ENCODE measurements around the gene SAA4.
"Not testable (repeated sequence)": the region's sequence is repeated elsewhere in the genome, so short reads cannot be mapped to it uniquely, and the experiment has no call there.

Gene SAA4

DNA sequence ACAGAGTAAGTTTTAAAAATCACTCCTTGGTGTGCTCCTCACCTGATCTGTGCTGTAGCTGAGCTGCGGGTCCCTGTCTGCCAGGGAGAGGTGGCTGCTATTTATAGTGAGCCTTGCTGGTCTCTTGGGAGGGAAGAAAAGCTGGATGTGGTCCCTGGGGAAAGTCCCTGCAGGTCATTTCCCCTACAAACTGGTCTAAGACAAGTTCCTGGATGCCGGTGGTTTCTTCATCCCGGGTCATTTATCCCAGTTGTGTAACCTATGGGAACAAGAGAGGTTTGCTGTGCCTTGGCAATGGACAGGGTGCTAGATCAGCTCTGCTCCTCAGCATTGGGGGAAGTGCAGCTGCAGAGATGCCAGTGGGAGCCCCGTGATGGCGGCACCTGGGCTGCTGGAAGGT is 12.0 kb upstream of the SAA4 start, which contains the start of gene SAA2:
Gene SAA2 (minus strand): TSS at position 108 of the 400 bp plus-strand sequence. CDS start 657 bp downstream, outside the sequence.
- Histone ChIP-seq H3K27me3 (ENCODE audit: insufficient read depth, low read length, poor library complexity) (peaks cover 8% of the 10 kb centered on the region), H3K79me2 (ENCODE audit: insufficient read depth, low read length) (no peaks in the 10 kb centered on the region), H3K27ac (ENCODE audit: low read length) (no peak within 1 kb of the TSS), H3K9me3 (ENCODE audit: insufficient read depth, low read length, severe bottlenecking) (no peaks in the 10 kb centered on the region), H3K4me3 (ENCODE audit: low read depth in 1 of 2, low read length in 2 of 2) (no peak within 1 kb of the TSS), H3K4me1 (ENCODE audit: insufficient read depth, low read length) (no peaks in the 10 kb centered on the region), H3K36me3 (ENCODE audit: insufficient read depth, low read length) (no peaks in the 10 kb centered on the region), H3K4me2 (ENCODE audit: insufficient read depth, low read length) (no peak within 1 kb of the TSS), H4K20me1 (ENCODE audit: insufficient read depth, low read length) (no peaks in the 10 kb centered on the region), H3K9ac (ENCODE audit: low read depth, low read length) (no peak within 1 kb of the TSS), H2AFZ (ENCODE audit: low read depth, low read length) (no peak within 1 kb of the TSS)
- TF ChIP-seq, protein P1, sequence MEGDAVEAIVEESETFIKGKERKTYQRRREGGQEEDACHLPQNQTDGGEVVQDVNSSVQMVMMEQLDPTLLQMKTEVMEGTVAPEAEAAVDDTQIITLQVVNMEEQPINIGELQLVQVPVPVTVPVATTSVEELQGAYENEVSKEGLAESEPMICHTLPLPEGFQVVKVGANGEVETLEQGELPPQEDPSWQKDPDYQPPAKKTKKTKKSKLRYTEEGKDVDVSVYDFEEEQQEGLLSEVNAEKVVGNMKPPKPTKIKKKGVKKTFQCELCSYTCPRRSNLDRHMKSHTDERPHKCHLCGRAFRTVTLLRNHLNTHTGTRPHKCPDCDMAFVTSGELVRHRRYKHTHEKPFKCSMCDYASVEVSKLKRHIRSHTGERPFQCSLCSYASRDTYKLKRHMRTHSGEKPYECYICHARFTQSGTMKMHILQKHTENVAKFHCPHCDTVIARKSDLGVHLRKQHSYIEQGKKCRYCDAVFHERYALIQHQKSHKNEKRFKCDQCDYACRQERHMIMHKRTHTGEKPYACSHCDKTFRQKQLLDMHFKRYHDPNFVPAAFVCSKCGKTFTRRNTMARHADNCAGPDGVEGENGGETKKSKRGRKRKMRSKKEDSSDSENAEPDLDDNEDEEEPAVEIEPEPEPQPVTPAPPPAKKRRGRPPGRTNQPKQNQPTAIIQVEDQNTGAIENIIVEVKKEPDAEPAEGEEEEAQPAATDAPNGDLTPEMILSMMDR (IDR thresholded peaks at IDR 0.05; ENCODE audit: borderline replicate concordance, extremely low read depth, low read length, poor library complexity, severe bottlenecking) = no peak
- TF ChIP-seq EZH2 (IDR thresholded peaks at IDR 0.05; ENCODE audit: borderline replicate concordance, low read depth, low read length, severe bottlenecking) = no peak
- DNase-seq (no peak), ATAC-seq (ENCODE audit: insufficient read depth, low read depth) (no peak)

DNA sequence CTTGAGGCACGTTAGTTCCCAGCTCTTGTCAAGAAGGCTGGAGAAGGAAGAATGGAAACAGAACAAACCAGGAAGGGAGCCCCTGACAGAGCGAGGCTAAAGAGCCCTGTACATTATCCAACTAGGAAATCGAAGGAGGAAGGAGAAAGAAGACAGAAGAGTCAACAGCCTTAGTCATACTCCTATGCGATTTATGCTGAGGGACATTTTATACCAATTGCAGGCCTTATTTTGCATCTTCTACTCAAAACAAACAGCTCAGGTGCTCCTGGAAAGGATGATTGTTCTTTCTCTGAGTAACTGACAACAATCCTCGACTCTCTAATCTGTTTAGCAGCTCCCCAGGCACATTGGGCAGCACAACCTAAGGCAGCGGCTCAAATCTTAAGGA is 10.6 kb upstream of the SAA4 start:
- not testable (repeated sequence) for H2AFZ ChIP-seq (ENCODE audit: low read depth, low read length); H3K9ac ChIP-seq (ENCODE audit: low read depth, low read length); ATAC-seq (ENCODE audit: insufficient read depth, low read depth); DNase-seq; H4K20me1 ChIP-seq (ENCODE audit: insufficient read depth, low read length); H3K27ac ChIP-seq (ENCODE audit: low read length); H3K79me2 ChIP-seq (ENCODE audit: insufficient read depth, low read length); H3K4me1 ChIP-seq (ENCODE audit: insufficient read depth, low read length); H3K4me2 ChIP-seq (ENCODE audit: insufficient read depth, low read length); H3K4me3 ChIP-seq (ENCODE audit: low read depth in 1 of 2, low read length in 2 of 2); H3K36me3 ChIP-seq (ENCODE audit: insufficient read depth, low read length); H3K9me3 ChIP-seq (ENCODE audit: insufficient read depth, low read length, severe bottlenecking); H3K27me3 ChIP-seq (ENCODE audit: insufficient read depth, low read length, poor library complexity)

DNA sequence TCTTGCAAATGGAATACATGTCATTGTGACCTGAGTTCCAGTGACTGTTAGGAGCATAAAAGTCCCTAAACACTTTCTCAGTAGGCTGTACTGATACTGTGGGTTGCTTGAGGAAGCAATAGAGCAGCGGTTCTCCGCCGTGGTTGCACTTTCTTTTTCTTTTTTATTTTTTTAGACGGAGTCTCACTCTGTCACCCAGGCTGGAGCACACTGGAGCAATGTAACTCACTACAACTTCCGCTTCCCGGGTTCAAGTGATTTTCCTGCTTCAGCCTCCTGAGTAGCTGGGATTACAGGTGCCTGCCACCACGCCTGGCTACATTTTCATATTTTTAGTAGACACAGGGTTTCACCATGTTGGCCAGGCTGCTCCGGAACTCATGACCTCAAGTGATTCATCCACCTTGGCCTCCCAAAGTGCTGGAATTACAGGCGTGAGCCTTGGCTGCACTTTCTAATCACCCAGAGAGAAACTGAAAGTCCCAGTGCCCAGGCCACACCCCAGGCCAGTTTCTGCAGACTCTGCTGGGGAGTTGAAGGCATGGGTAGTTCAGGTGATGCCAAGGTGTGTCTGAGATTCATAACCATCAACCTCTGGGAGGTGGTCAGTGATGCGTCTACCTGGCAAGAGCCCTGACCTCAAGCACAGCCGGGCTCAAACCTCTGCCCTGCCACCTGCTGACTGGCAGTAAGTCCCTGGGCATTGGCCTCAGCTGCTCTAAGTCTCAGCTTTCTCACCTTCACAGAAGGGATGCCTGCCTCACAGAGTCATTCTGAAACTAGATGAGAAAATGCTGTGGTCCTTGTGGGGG is 10.0 kb upstream of the SAA4 start:
- not testable (repeated sequence) for H2AFZ ChIP-seq (ENCODE audit: low read depth, low read length); H3K9ac ChIP-seq (ENCODE audit: low read depth, low read length); H3K79me2 ChIP-seq (ENCODE audit: insufficient read depth, low read length); H3K36me3 ChIP-seq (ENCODE audit: insufficient read depth, low read length); H3K27ac ChIP-seq (ENCODE audit: low read length); H3K4me1 ChIP-seq (ENCODE audit: insufficient read depth, low read length); H3K9me3 ChIP-seq (ENCODE audit: insufficient read depth, low read length, severe bottlenecking); H4K20me1 ChIP-seq (ENCODE audit: insufficient read depth, low read length); ATAC-seq (ENCODE audit: insufficient read depth, low read depth); H3K27me3 ChIP-seq (ENCODE audit: insufficient read depth, low read length, poor library complexity); H3K4me2 ChIP-seq (ENCODE audit: insufficient read depth, low read length); DNase-seq; H3K4me3 ChIP-seq (ENCODE audit: low read depth in 1 of 2, low read length in 2 of 2)

DNA sequence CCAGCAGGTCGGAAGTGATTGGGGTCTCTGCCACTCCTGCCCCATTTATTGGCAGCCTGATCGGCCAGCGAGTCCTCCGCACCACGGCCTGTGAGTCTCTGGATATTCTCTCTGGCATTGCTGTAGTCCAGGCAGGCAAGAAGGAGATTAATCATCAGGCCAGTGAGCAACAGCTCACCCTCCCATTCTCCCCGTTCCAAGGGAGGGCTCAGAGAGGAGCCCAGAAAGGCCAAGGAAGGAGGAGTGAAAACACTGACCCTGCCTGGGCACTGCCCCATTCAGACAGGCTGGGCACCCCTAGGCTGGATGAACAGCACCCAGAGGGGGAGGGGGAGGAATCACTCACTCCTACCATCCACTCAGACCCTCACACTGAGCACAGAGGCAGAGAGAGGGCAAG is 8.8 kb upstream of the SAA4 start:
- peaks cover 8% of the 10 kb centered on the region for H3K27me3 ChIP-seq (ENCODE audit: insufficient read depth, low read length, poor library complexity)
- H3K9me3 ChIP-seq (ENCODE audit: insufficient read depth, low read length, severe bottlenecking) = no peaks in the 10 kb centered on the region
- TF ChIP-seq EZH2 (IDR thresholded peaks at IDR 0.05; ENCODE audit: borderline replicate concordance, low read depth, low read length, severe bottlenecking) = no peak
- no peak for ATAC-seq (ENCODE audit: insufficient read depth, low read depth)
- no peaks in the 10 kb centered on the region for H4K20me1 ChIP-seq (ENCODE audit: insufficient read depth, low read length)
- no peaks in the 10 kb centered on the region for H3K36me3 ChIP-seq (ENCODE audit: insufficient read depth, low read length)
- no peak for DNase-seq
- H3K79me2 ChIP-seq (ENCODE audit: insufficient read depth, low read length) = no peaks in the 10 kb centered on the region
- no peak overlapping the region for H3K9ac ChIP-seq (ENCODE audit: low read depth, low read length)
- H3K4me1 ChIP-seq (ENCODE audit: insufficient read depth, low read length) = no peaks in the 10 kb centered on the region
- H3K27ac ChIP-seq (ENCODE audit: low read length) = no peak overlapping the region
- H2AFZ ChIP-seq (ENCODE audit: low read depth, low read length) = no peak overlapping the region
- no peak overlapping the region for H3K4me2 ChIP-seq (ENCODE audit: insufficient read depth, low read length)
- no peak overlapping the region for H3K4me3 ChIP-seq (ENCODE audit: low read depth in 1 of 2, low read length in 2 of 2)

DNA sequence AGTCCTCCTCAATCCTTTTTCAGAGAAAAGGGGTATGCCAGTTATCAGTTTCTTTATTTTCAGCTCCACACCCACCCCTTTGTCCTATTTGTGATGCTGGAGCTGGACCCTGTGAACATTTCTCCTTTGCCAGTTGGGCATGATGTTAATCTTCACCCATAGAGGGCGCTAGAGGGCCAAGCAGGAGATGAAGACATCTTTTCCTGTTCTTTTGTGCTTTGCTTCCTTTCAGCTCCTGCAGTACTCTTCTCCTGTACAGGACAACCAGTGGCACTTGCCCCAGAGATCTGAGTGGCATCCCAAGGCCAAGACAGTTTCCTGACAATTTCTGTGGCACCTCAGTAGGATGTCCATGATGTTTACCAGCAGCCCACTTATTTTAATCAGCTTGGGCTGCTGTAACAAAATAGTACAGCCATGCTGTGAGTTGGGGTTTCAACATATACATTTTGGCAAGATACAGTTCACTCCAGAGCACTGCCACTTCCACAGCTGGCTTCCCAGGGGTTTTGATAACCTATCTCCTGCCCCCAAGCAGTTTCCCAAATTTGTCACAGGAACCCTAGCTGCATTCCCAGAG is 7.3 kb upstream of the SAA4 start:
- Histone ChIP-seq H3K9ac (ENCODE audit: low read depth, low read length) (no peak overlapping the region), H4K20me1 (ENCODE audit: insufficient read depth, low read length) (no peaks in the 10 kb centered on the region), H2AFZ (ENCODE audit: low read depth, low read length) (peak overlapping the region; percentile 51), H3K4me2 (ENCODE audit: insufficient read depth, low read length) (no peak overlapping the region), H3K4me3 (ENCODE audit: low read depth in 1 of 2, low read length in 2 of 2) (no peak overlapping the region), H3K27ac (ENCODE audit: low read length) (no peak overlapping the region), H3K27me3 (ENCODE audit: insufficient read depth, low read length, poor library complexity) (peaks cover 14% of the 10 kb centered on the region), H3K9me3 (ENCODE audit: insufficient read depth, low read length, severe bottlenecking) (no peaks in the 10 kb centered on the region), H3K36me3 (ENCODE audit: insufficient read depth, low read length) (no peaks in the 10 kb centered on the region), H3K79me2 (ENCODE audit: insufficient read depth, low read length) (no peaks in the 10 kb centered on the region), H3K4me1 (ENCODE audit: insufficient read depth, low read length) (no peaks in the 10 kb centered on the region)
- ATAC-seq (ENCODE audit: insufficient read depth, low read depth) = peak; percentile 80
- TF ChIP-seq, protein P1 (IDR thresholded peaks at IDR 0.05; ENCODE audit: borderline replicate concordance, extremely low read depth, low read length, poor library complexity, severe bottlenecking) = peak; percentile 97
- no peak for TF ChIP-seq EZH2 (IDR thresholded peaks at IDR 0.05; ENCODE audit: borderline replicate concordance, low read depth, low read length, severe bottlenecking)
- peak; percentile 68 for DNase-seq

Data from DND-41 (cell line).